ELR (cell line): Measurements from ENCODE around the gene MAPKBP1.
A peak's percentile ranks its signal among the peaks of the same experiment; 100 is the strongest.

Experiments
- DNase-seq: peaks from one replicate; pipeline ENCODE4 v3.0.0-alpha.2; 2015; ENCODE audit warnings: low read depth

Gene MAPKBP1

DNA sequence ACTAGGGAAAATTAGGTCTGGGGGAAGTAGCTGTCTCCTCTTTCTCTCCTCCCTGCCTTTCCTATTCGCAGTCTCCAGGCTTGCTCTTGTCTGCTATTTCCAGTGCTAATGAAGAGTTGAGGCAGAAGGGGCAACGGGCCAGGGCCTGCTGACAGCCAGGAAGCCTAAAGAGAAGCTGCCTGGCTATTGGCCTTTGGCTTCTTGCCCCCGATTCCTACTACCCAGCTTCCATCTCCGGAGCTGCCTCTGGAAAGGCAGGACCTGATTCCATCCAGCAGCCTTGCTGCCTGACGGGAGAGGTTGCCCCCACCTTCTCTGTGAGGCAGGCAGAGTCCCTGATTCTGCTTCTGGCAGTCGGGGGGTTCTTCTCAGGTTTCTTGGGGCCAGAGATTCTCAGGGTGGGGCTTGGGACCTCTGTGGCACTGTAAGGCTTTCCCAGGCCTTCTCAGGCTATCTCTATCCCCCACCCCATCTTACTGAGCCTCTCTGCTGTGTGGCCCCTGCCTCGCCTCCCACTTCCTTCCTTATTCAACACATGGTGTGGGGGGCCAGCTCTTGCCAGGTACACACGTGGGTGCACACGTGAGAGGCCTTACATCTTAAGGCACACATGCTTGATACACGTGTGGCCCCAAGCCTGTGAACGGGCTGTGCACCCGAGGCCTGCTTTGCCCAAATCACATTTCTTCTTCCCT lies 35.4 kb downstream of the MAPKBP1 start:
- DNase-seq, result no peak

DNA sequence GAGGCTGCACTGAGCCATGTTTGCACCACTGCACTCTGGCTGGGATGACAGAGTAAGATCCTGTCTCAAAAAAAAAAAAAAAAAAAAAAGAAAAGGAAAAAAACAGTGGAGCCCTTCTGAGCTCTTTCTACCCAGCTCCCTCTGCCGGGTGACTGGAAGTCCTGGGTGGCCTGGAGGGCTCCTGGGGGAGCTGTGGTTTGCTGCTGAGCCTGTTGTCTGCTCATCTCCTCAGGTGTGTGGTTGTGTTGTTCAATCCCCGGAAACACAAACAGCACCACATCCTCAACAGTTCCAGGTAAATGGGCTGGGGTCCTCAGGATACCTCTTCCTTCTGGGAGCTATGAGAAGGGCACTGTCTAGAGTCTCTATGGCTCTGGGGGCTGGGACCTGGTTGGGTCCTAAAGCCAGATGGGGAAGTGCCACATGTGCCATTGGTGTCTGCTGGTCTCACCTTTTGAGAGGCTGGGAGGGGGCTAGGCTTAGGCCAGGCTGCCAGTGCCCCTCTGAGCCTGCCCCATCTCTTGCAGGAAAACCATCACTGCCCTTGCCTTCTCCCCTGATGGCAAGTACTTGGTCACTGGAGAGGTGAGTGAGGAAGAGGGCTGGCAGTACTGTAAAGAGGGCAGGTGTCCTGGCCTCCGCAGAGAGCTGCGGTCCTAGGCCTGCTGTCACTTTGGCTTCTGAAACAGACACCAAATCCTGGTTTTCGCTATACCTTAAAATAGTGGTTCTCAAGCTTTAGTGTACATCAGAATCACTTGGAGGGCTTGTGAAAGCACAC lies 36.6 kb downstream of the MAPKBP1 start:
- peak; percentile 57 for DNase-seq

DNA sequence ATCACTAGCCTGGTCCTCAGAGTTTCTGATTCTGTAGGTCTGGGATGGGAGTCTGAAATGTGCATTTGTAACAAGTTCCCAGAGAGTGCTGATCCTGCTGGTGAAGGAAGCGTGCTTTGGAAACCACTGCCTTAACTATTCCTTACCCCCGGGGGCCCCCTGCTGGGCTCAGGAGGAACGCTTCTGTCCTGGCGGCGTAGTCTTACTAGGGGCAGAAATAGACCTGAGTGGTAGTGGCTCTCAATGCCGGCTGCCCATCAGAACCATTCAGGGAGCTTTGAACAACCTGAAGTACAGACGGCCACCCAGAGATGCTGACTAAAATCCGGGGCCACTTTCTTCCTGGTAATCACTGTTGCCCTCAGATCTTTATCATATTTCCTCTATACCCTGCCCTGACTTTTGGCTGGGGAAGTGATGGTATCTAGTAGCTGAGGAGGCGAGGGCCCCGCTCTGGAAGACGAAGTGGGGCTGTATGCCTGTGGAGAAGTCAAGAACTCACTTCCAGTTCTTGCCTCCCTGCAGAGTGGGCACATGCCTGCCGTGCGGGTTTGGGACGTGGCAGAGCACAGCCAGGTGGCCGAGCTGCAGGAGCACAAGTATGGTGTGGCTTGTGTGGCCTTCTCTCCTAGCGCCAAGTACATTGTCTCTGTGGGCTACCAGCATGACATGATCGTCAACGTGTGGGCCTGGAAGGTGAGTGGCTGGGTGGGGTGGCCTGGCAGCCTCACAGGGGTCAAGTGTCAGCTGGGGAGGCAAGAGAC lies 37.3 kb downstream of the MAPKBP1 start:
- DNase-seq, result peak; percentile 89

DNA sequence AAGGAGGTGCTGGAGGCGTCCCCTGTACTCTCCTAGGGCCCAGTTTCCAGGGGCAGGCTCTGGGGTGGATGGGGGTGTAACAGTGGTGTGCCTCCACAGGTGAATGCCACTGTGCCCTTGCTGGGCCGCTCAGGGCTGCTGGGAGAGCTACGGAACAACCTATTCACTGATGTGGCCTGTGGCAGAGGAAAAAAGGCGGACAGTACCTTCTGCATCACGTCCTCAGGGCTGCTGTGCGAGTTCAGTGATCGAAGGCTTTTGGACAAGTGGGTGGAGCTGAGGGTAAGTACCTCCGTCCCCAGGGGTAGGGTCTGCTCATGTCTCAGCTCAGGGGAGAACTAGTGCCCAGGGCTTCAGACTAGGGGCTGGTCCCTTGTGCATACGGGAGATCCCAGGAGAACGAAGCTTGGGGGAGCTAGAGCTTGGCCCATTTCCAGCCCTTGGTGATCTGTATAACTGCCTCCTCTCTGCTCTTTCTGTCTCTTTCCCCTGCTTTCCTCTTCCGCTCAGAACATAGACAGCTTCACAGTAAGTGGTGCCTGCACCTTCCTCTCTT lies 38.6 kb downstream of the MAPKBP1 start:
- no peak for DNase-seq

DNA sequence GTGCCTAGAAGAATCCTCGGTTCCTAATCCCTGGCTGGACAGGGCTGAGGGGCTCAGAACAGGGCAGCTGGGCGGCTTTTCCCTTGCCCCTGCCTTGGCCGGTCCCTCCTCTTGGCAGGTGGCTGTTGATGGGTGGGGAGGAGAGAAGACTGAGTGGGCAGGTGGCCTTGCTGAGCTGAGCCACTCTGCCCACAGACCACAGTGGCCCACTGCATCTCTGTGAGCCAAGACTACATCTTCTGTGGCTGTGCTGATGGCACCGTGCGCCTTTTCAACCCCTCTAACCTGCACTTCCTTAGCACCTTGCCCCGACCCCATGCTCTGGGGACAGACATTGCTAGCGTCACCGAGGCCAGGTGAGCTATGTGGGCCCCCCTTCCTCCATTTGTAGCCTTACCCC lies 39.1 kb downstream of the MAPKBP1 start:
- no peak for DNase-seq

DNA sequence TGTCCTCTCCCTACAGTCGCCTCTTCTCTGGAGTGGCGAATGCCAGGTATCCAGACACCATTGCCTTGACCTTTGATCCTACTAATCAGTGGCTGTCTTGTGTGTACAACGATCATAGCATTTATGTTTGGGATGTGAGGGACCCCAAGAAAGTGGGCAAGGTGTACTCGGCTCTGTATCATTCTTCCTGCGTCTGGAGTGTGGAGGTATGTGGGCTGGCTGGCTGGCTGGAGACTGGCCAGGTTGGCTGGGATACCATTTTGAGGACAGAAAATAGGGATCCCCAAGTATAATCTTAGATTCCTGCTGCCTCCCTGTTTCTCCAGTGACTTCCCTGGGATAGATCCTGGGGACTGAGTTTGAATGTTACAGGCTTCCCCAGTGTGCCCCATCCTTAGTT lies 40.2 kb downstream of the MAPKBP1 start:
- no peak for DNase-seq

DNA sequence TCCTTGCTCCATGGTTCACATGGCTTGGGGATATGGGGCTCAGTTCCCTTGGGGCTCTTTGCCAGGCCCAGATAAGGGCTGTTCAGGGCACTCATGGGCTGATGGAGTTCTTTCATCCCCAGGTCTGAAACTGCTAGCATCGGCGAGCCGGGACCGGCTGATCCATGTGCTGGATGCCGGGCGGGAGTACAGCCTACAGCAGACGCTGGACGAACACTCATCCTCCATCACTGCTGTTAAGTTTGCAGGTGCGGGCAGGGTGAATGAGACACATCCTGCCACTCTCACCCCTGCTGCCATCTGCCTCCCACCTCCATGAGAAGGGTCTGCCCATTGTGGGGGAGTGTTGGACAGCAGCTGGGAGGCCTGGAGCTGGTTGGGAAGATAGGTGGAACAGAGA lies 42.5 kb downstream of the MAPKBP1 start:
- DNase-seq, result no peak

DNA sequence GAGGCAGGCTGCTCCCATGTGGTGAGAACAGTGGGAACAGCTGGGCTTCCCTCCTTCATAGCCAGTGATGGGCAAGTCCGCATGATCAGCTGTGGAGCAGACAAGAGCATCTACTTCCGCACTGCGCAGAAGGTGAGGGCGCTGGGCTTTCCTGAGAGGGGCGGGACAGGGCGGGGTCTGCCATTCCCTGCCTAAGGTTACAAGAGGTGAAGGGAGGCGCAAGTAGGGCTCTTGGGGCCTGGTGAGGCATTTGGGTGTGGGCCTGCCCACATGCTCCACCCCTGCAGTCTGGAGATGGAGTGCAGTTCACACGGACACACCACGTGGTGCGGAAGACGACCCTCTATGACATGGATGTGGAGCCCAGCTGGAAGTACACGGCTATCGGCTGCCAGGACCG lies 43.0 kb downstream of the MAPKBP1 start:
- no peak for DNase-seq

DNA sequence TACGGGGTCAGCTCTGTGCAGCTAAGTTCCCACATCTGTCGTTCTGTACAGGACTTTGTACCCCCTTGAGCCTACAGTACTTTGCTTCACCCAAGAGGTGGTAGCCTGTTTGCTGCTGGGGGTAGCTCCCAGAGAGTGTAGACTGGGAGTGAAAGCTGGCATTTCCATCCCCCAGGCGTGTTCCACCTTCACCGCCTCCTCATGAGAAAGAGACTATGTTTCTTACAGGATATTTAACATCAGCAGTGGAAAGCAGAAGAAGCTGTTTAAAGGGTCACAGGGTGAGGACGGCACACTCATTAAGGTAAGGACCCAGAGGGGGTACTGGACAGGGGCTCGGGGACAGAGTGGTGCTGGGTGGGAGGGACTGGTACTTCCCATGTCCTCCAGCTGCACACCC lies 43.5 kb downstream of the MAPKBP1 start:
- no peak for DNase-seq

DNA sequence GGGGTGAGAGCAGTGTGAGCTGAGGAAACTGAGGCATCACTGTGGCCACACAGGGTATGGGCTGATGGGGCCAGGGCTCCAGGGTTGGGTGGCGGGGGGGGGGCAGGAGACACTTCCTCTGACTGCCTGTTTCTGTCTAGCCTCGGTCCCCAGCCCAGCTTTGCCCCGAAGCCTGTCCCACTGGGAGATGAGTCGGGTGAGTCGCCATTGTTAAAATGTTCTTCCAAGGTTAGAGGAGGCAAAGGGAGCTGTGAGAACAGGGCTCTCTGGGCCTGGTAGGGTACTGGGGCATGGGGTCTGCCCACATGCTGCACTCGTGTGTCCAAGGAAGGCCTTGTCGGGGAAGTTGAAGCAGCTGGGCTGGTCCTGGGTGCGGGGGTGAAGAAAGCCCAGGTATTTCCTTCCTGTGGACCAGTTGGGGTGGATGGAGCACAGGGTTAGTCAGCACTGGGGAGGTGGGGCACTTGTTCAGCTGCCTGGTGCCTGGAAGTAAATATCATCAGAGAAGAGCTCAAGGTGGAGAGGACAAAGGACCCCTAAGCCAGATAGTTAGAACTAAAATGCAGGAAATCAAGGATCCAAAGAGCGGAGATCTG lies 45.3 kb downstream of the MAPKBP1 start:
- DNase-seq, result no peak

DNA sequence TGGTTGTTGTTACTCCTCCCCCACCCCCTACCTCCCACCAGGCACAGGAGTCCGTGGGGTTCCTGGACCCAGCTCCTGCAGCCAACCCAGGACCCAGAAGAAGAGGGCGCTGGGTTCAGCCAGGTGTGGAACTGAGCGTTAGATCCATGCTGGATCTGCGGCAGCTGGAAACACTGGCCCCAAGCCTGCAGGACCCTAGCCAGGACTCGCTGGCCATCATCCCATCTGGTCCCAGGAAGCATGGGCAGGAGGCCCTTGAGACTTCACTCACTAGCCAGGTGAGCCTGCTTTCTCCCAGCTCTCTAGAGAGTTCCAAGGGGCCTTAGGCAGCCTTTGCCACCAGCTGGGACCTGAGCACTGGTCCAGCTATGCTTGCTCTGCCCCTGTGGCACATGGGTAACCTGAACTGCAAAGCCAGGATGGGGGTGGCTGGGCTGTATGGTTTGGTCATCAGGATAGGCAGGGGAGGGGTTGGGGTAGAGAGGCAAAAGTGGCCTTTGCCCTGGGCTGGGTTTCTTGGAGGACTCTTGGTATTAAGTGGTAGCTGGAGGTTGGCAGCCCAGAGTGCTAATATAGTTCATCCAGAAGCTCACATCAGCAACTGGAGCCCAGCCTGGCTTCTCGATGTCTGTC lies 46.6 kb downstream of the MAPKBP1 start:
- no peak for DNase-seq

DNA sequence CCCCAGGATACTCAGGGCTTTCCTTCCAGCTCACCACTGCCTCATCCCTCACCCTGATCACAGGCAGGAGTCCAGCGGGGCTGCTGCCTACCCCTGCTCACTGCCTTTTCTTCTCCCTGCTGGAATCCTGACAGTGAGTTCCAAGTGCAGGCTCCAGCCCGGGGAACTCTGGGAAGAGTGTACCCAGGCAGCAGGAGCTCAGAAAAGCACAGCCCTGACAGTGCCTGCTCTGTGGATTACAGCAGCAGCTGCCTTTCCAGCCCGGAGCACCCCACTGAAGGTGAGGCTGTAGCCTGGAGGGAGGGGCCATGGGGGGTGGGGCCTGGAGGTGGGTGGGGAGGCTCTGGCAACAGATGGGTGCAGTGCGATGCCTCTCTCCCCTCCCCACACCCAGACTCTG lies 47.5 kb downstream of the MAPKBP1 start:
- DNase-seq, result no peak

DNA sequence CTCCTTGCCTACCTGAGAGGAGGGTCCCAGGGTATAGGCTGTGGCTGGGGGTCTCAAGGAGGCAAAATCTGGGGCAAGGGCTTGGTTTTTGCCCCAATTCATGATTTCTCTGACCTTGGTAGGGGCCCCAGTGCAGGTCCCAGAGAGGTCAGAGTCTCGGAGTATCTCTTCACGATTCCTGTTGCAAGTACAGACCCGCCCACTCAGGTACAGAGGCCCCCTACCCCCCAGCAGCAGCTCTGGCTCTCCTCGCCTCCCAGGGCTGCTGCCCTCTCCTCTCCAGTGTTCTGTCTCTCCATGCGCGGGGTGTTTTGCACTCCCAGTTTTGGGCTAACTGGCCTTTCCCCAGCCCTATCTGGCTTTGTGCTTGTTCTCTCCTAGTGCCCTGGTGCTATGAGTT lies 48.2 kb downstream of the MAPKBP1 start:
- no peak for DNase-seq

DNA sequence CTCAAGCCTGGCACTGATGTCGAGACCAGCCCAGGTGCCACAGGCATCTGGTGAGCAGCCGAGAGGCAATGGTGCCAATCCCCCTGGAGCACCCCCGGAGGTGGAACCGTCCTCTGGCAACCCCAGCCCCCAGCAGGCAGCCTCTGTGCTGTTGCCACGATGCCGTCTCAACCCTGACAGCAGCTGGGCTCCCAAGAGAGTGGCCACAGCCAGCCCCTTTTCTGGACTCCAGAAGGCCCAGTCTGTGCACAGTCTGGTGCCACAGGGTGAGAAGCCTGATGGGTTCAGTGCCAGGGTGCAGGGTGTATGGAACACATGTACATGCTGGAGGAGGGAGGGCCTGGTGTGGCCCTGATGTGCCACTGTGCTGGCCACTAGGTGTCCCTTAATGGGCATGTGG lies 48.7 kb downstream of the MAPKBP1 start:
- DNase-seq, result no peak

DNA sequence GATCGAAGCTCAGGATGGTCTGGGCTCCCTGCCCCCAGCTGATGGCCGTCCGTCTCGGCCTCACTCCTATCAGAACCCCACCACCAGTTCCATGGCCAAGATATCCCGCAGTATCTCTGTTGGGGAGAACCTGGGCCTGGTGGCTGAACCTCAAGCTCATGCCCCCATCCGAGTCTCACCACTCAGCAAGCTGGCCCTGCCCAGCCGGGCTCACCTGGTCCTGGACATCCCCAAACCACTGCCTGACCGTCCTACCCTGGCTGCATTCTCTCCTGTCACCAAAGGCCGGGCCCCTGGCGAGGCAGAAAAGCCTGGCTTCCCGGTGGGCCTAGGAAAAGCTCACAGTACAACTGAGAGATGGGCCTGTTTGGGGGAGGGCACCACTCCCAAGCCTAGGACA lies 49.2 kb downstream of the MAPKBP1 start:
- DNase-seq, result no peak

DNA sequence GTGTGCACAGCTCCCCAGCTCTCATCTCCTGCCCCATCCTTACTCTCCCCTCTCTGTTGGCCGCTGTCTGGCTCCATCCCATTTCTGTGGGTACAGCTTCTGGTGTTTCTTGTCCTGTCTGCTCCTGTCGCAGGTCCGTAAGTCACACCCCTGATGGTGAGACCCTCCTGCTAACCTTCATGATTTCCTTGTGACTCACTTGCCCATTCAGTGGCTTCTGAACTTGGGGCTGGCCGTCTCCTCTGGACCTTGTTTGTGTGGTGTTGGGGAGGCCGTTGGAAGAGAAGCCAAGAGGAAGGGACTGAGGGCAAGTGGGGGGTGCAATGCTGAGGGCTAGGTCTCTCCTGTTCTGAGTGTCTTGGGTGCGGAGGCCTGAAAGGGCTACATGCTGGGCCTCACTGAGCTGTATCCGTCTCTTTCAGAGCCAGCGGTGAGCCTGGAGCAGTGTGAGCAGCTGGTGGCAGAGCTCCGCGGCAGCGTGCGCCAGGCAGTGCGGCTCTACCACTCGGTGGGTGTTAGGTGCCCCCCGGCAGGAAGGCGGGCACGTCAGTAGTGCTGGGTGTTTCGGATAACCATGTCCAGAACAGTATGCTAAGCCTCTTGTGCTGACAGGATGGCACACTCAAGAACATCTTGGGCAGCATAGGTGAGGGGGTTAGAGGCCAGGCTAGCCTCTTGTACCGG lies 49.9 kb downstream of the MAPKBP1 start:
- no peak for DNase-seq

DNA sequence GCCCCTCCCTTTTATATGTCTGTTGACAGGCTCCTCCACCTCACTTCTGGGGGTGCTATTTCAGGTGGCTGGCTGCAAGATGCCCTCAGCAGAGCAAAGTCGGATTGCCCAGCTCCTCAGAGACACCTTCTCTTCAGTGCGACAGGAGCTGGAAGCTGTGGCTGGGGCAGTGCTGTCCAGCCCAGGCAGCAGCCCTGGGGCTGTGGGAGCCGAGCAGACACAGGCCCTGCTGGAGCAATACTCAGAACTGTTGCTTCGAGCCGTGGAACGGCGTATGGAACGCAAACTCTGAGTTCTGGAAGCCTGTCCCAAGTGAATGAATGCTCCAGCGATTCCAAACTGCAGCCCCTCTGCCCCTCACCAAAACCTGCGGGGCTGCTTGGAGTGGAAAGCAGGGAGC lies 50.9 kb downstream of the MAPKBP1 start:
- DNase-seq, result no peak

DNA sequence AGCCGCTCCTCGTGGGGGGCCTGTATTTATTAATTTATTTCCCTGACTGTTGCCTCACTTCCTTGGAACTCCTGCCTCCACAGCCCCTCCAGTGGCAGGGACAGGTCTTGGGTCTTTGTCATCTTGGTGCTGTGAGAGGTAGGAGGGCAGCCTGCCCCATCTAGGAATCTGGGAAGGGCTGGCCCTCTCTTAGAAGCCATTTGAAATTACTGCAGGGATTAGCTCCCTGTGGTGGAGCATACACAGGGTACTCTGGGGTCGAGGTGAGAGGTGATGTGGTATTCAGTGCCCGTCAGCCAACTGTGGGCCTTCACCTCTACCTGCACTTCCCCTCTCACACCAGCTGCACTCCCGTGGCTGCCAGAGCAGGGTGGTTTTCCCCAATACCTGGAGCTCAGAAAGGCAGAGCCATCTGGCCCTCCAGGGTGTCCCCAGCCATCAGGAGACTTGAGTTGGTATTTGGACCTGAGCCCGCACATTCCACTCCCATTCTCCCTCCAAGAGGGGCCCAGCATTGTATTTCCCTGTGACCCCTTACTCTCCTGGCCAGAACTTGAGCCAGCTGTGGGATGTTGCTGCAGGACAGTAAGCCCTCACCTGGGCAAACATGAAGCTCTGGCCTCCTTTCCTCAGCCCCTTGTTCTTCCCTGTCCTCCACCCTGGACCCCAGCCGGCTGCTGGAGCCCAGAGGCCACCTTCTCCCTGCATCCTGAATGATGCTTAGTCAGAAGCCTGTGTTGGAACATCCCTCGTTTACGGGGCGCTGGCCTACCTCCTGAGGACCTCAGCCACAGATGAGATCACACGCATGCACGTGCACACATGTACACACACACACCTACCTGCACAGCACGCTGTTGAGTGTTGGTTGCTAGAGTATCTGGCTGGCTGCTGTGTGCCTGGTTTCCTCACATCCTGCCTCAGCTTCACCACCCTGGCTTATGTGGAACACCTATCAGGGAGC lies 51.6 kb downstream of the MAPKBP1 start:
- no peak for DNase-seq

DNA sequence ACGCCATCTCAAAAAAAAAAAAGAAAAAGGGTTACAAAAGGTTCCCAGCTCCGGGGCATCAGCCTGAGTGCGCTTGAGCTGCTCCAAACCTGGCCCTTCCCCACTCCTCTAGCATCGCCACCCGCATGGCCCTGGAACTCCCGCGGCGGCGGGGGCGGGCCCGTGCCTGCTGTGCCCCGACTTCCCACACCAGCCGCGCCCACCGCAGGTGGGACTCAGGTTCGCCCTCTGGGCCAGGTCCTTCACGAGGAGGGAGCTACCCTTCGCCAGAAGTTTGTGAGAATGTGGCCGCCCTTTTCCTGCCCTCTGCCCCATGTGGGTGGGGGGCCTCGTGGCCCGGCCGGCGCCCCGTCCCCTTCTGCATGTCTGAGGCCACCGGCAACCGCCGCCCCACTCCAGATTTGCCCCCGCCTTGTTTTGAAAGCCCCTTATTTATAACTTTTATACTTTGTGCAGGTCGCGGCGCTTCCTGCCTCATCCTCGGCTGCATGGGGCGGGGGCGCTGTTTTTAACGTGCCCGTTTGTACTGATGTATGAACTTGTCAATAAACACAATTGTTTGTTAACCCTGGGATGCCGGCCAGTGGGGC lies 53.1 kb downstream of the MAPKBP1 start:
- DNase-seq, result peak; percentile 11
